ENCODE results near the gene SUN3.

DNA sequence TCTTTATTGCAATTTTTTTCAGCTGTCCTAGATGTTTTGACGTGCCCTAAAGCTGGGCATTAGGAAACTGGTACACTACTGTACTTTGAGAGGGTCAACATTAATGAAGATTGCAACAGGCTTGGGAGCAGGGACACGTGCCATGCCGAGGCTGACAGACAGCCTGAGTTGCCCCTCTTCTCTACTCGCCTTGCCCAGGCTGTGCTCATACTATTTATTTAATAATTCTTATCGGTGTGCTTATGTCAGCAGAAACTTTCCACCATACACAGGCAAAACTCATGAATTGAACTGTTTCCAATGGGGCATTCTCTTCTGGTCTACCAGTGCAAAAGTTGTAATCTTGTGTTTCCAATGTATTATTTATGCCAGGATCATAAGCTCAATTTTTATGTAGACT lies 30.8 kb upstream of the SUN3 start:
- no peak for TF ChIP-seq YY1 (IDR thresholded peaks at IDR 0.05; ENCODE audit: insufficient read depth, insufficient read length)
- TF ChIP-seq ZNF274 (IDR thresholded peaks at IDR 0.05; ENCODE audit: low read depth, low read length) = no peak
- no peak for TF ChIP-seq SUZ12 (IDR thresholded peaks at IDR 0.05; ENCODE audit: extremely low read depth, insufficient read depth, insufficient read length)

Measured in NT2/D1 (cell line).